Stimulated activated CD8-positive, alpha-beta memory T cell treated with anti-CD3 and anti-CD28 coated beads, Interleukin-7, amount 100 ng/mL, for 4 hours (primary cell): ENCODE measurements around the gene CHADL.
A peak's percentile ranks its signal among the peaks of the same experiment; 100 is the strongest.

Experiments used
- DNase-seq, 2 donors: peaks; one replicate each; pipeline ENCODE4 v3.0.0-alpha.2; 2020; ENCODE audit warnings: low read depth in 2 of 2

Gene CHADL

DNA sequence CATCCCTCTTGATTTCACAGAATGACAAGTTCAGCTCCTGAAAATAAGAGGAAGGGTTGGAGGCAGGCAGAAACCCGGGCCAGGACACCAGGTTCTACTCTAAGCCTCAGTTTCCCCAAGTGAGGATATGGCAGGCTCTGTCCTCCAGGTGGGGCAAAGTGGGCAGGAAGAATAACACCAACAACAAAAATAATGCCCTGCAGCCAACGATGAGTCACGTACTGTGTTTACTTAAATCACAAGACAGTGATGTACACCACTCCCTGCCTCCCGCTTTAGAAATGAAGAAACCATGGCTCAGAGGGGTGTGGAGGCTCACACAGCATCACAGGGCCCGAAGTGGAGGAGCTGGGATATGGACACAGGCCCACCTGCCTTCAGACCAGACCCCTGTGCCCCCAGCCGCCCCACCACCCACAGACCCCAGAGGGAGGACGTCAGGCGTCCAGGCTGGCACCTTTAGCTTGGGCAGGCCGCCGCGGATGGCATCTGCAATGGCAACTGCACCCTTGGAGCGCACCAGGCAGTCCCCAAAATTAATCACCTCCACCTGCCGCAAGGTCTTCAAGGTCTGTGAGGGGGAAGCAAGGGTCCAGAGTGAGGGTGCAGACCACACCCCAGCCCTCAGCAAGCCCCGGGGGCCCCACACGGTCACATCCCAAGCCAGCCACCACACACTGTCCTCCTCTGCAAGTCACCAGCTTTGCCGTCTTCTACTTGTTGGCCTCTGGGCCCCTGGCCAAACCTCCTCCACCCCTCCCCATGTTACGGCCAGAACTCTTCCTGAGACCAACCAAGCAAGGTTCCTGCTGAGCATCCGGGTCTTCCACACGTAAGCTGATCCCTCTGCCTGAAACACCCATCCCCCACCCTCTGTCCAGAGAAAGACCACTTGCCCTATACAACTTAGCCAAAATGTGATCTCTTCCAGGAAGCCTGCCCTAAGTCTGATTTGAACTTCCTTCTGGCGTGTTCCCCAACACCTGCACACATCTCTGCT is 15.8 kb upstream of the CHADL start:
- DNase-seq: no peak

GRCh38 chr22:41254230-41254629 is 13.5 kb upstream of the CHADL start:
- no peak for DNase-seq

DNA sequence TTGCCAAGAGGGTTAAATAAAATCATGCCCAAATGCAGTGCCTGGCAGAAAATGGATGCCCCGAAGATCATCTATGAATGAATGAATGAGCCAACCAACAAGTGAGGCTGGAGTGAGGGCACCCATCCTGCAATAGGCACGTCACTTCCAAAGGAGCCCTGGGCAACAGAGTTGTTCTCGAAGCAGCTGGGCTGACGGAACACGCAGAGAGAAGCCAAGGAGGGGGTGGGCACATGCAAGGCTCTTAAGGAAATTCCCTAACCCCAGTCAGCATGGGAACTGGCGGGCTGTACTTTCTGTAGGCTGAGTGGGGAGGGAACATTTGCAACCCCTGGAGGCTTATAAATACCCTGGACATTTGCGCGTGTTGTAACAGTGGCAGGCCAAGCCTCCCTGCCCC is 11.6 kb upstream of the CHADL start:
- DNase-seq: no peak

- no peak for DNase-seq
Observed at GRCh38 chr22:41250127-41250526, 9.4 kb upstream of the CHADL start.

DNA sequence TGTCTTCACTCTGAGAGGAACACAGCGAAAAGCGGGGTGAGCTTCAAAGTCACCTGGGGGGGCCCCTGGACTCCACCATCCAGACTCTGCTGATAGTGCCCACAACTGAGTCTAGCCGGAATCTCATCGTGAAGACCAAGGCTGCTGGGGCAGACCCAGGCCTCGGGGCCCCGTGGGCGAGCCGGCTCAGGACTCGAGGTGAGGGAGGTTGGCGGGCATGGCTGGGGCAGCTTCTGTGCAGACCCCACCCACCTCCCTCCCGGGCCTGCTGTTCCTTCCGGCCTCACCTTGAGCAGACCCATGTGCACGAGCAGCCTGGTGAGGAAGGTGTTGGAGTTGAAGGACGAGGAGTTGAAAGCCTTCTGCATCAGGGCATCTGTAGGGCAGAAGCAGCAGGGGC is 8.7 kb upstream of the CHADL start:
- no peak for DNase-seq

GRCh38 chr22:41248758-41249157 is 8.0 kb upstream of the CHADL start:
- DNase-seq: no peak

DNA sequence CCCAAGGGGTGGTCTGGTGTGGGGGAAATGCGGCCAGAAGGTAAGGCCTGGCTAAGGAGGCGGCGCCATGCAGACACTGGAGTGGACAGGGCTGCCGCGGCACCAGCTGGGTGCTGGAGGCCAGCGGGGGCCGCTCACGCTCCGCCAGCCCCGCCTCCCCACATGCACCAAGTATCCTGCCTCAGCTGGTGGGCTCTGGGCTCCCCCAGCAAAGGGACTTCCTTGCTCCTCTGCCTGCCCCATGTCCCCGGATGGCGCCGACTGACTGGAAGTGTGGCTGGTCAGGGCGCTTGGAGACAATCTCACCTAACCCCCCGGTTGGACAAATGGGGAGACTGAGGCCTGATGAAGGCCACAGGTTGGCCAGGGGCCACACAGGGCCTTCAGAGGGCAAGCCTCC is 7.6 kb upstream of the CHADL start:
- DNase-seq: no peak

DNA sequence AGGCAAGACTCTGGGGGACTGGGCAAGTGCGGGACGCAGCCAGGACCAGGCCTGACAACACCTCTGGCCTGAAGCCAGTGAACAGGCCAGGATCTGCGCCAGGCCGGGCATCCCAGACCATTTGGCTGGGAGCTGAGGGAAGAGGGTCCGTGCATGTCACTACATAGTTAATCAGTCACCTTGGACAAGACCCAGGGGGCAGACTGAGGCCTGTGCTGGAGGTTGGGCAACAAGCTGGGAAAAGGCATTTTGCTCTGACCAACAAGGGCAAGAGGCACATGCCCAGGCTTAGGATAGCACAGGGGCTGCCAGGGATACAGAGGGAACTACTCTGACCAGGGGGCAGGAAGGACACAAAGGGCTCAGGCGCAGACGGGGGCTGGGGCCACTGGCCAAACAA is 7.0 kb upstream of the CHADL start:
- no peak for DNase-seq

DNA sequence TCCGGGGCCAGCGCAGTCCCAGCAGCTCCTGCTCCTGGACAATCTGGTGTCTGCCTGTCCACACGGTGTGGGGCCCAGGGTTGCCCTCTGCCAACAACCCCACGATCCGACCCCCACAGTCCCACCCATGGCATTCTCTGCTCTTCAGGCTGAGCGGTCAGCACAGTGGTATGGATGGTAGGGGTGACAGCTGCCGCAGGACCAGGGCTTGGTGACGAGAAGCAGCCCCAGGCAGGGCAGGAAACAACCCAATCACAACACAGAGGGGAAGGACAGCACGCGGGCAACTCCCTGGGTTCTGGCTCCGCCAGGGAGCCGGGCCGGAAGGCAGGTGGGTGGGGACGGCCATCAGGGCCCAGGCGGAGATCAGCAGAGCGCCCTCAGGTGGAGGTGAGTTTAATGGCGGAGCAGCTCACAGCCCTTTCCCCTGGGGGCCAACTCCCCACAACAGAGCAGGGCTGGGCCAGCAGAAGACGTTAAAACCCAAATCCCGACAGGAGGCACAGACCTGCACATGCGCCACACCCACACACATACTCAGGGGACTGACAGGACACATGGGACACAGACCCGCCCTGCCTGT is 5.3 kb upstream of the CHADL start:
- no peak for DNase-seq

GRCh38 chr22:41243361-41243760 is 2.6 kb upstream of the CHADL start:
- DNase-seq: no peak

DNA sequence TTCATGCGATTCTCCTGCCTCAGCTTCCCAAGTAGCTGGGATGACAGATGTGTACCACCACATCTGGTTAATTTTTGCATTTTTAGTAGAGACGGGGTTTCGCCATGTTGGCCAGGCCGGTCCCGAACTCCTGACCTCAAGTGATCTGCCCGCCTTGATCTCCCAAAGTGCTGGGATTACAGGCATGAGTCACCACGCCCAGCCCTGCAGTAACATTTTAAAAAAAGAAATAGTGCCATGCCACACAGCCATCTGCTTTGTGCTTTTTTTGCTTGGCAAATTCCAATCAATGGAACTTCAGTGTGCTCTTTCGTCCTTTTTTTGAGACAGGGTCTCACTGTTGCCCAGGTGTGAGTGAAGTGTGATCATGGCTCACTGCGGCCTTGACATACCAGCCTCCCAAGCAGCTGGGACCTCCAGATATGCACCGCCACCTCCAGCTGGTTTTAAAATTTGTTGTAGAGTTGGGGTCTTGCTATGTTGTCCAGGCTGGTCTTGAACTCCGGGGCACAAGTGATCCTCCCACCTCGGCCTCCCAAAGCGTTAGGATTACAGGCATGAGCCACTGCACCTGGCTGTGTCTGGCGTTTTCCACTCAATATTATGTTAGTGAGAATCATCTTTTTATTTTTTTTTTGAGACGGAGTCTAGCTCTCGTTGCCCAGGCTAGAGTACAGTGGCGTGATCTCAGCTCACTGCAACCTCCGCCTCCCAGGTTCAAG is 1.8 kb upstream of the CHADL start:
- no peak for DNase-seq

DNA sequence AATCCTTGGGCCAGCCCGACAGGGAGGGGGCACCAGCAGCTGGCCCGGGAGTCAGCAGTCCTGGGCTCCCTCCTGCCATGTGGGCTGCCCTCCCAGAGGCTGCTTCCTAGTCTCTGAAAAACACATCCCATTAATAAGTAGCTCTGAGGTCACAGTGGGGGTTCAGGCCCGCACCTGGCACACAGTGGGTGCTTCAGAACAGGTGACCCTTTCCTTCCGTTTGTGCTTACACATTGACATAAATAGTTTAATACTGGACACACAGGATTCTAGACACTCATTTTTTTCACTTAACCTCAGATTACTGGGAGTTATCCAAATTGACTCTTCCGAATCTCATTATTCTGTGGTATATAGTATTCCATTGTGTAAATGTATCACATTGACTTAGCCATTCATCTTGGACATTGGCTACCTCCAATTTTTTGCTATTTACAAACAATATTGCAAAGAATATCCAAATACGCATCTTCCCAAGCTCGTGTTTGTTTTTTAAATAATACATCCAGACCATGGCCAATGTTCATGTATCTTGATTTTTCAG is 474 bp upstream of the CHADL start:
- no peak for DNase-seq

GRCh38 chr22:41239443-41240128 is 1.1 kb downstream of the CHADL start:
- DNase-seq: no peak

GRCh38 chr22:41238570-41239442 is 1.9 kb downstream of the CHADL start:
- no peak for DNase-seq

GRCh38 chr22:41237707-41238569 is 2.8 kb downstream of the CHADL start:
- peak; percentile 40 to 65 for DNase-seq

DNA sequence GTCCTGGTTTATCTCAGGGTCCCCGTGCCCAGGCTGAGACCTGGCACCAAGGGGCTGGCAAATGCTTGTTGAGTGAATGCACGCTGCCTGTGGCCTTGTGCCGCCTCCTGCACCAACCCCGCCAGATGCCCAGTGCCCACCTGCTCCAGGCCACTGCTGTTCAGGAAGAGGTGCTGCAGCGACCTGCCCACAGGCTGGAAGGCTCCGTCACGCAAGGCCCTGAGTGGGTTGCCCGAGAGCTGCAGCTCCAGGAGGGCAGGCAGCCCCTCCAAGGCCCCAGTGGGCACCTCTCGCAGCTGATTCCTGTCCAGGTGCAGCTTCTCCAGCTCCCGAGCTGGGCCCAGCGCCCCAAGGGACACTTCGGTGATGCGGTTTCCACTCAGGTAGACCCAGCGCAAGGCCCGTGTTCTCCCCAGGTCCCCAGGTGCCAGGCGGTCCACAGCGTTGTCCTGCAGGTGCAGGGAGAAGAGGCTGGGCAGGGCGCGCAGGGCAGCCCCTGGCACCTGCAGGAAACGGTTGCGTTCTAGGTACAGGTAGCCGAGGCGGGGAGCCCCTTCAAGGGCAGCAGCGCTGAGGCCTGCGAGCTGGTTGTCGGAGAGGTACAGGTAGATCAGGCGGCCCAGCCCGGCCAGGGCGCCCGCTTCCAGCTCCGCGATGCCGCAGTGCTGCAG is 3.6 kb downstream of the CHADL start:
- no peak for DNase-seq

GRCh38 chr22:41234815-41235695 is 5.7 kb downstream of the CHADL start:
- no peak for DNase-seq

GRCh38 chr22:41231369-41231768 is 9.4 kb downstream of the CHADL start:
- no peak for DNase-seq
